Islet of Langerhans (tissue), 1 donor: ENCODE data around the gene DCTN5.

Source experiments
- FAIRE-seq: peaks from one replicate; lab custom pipeline; 2011; peaks lifted over from hg19 to GRCh38; lab: Jason Lieb, UNC

The DCTN5 gene

DNA sequence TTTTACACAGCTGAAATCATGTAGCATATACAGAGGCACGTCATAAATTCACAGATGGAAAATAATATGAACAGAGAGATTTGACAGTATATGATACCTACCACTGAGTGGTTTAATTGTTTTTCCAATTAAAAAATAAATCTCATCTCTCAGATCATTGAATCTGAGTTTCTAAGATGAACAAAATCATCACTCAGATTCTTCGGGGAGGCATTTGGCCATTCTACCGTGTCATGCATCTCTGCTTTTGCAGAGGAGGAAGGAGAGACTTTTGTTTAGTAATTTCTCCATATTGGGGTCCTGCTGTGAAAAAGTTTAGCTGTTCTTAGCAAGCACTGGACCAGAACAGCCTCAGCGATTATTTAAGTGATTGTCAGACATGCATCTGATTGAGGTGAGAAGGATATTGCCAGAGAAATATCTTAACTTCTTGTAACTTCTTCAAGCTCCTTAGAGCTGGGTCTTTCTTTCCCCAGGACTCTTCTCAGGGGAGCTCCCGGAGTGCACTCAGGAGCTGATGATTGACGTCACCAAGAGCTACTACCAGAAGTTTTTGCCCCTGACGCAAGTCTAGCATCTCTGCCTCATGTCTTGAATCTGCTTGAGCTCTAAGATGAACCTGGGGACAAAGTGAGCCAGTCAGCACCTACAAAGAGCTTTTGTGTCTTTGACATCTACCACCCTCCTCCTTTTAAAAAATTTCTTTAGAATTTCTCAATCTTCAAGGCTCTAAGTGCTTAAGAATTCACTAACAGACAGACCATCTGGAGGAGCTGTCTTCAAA, 25.5 kb downstream of the DCTN5 start:
- FAIRE-seq = no peak

DNA sequence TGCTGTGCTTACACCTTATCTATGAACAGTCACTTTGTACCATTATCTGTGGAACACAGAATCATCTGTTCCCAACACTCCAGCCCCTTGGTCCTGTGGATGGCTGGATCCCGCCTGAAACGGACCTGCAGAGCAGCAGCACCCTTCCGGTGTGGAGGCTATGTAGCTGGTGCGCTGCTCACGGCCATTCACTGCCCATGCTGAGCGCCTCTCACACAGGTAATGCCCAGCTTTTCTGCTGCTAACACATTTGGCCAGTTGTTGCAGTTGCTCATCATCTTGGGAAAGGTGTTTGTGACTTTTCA, 26.0 kb downstream of the DCTN5 start:
- no peak for FAIRE-seq

DNA sequence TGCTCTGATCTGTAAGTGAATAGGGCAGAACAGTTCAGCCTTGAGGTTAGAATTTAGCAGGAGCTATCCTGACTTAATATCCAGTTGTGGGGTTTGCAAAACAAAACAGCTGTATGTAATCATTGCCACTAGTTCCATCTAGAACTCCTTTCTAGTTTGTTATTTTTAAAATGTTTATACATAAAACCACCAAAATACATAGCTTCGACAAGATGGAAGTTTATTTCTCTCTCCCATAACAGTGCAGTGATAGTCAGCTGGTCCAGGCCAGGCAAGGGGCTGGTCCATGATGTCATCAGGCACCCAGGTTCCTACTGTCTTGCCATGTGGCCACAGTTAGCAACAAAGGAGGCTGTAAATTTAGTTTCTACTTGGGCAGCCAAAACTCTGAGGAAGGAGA, 27.0 kb downstream of the DCTN5 start:
- no peak for FAIRE-seq

DNA sequence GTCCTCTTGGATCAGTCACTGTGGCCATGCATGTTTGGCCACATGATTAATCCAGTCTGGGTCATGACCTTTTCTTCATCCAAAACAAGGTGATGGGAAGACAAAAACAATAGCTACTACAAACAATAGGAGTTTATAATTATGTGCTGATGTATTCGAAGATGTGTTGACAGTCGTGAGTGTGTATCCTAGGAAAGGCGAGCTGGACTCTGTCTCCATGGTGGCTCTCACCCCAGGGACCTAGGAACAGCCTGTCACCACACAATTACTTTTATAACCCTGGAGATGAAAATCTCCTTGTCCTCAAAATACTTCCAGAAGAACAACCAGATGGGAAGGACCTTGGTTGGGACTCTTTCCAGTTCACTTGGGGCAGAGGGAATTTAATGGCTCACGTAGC, 27.6 kb downstream of the DCTN5 start:
- FAIRE-seq = no peak

DNA sequence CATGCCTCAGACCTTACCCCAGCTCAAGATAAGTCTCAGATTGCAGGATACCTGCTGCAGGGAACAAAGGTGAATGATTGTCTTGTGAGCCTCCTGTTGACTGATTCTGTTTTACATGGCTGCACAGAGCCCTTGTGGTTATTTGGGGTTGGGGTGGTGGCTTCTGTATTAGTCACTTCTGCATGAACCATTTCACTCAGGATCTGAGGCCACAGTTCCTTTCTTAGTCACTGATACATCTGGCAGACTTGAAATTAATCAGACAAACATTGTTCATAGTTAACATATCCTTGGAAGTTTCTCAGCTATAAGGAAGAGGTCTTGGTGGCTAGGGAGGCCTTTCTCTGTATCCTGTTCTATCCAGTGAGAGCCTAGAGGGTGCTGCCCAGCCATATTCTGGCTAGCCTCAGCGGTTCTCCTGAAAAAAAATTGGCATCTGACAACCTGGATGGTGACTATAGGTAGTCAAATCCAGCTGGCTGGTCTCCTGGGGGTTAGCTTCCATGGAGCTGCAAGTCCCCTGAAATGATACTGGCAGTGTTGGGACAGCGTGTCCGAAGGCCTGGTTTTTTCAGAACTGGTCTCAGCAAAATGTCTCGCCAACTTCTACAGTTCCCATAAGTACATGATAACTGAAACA, 29.0 kb downstream of the DCTN5 start:
- no peak for FAIRE-seq

DNA sequence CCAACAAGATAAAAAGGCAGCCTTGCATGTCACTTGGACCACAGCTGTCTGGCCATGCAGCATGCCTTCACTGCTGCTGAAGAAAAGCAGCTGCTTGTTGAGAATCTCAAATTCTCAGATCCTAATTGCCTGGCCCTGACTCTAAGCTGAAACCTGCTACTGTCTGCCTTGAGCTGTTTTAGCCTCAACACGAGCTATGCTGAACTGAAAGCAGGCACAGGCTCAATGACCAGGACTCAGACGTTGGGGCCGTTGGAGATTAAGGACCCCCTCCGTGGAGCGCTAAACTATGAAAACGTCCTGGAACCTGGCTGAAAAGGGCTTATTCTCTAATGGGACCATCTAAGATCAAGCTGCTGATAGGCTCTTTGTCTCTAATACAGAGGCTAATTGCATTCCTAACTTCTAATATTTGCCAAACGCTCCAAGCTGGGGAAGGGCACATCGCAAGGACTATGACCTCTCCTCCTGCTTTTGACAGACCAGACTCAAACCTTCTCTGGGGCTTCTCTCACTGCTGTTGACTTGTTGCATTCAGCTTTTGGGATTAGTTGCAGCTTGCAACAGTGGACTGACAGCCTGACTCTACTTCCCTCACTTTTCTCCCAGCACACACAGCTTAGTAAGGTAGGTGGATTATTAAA, 32.8 kb downstream of the DCTN5 start:
- FAIRE-seq = no peak

DNA sequence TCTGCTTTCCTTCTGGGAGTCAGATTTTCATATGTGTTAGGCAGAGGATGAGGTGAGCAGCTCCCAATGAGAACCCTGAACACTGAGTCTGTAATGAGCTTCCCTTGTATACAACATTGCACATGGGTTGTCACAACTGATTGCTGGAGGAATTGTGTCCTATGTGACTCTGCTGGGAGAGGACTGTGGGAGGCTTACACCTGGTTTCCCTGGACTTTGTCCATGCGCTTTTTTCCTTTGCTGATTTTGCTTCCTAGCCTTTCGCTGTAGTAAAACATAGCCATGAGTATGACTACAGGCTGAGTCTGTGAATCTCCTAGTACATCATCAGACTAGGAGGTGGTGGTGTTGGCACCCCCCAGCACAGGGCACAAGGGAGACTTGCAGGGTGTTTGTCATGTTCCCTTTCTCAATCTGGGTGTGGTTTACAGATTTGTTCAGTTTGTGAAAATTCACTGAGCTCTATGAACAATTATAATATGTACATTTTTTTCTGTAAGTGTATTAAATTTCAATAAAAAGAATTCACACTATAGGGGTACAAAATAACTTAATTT, 35.7 kb downstream of the DCTN5 start:
- FAIRE-seq = no peak

DNA sequence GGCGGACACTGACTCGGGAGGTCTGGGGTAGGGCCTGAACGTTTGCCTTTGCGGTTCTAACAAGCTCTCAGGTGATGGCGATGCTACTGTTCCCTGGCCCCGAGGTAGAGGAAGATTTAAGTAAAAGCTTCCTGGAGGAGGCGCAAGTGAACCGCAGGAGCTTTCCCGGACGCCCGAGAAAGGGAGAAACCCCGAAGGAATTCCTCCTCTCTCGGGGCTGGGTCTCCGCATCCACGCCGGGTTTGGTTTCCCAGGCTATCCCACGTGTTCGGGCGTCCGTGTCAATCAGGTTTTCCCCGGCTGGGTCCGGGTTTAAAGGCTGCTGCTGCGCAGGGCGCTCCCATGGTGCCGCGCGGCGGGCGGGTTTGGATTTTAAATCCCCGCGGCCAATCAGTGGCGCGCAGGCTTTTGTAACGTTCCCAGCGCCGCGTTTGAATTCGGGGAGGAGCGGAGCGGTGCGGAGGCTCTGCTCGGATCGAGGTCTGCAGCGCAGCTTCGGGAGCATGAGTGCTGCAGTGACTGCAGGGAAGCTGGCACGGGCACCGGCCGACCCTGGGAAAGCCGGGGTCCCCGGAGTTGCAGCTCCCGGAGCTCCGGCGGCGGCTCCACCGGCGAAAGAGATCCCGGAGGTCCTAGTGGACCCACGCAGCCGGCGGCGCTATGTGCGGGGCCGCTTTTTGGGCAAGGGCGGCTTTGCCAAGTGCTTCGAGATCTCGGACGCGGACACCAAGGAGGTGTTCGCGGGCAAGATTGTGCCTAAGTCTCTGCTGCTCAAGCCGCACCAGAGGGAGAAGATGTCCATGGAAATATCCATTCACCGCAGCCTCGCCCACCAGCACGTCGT, 37.4 kb downstream of the DCTN5 start, which contains the start of gene PLK1:
PLK1 (plus strand) TSS at position 460 of the 844 bp plus-strand sequence; CDS start at position 504, 44 bp downstream.
- FAIRE-seq = no peak

DNA sequence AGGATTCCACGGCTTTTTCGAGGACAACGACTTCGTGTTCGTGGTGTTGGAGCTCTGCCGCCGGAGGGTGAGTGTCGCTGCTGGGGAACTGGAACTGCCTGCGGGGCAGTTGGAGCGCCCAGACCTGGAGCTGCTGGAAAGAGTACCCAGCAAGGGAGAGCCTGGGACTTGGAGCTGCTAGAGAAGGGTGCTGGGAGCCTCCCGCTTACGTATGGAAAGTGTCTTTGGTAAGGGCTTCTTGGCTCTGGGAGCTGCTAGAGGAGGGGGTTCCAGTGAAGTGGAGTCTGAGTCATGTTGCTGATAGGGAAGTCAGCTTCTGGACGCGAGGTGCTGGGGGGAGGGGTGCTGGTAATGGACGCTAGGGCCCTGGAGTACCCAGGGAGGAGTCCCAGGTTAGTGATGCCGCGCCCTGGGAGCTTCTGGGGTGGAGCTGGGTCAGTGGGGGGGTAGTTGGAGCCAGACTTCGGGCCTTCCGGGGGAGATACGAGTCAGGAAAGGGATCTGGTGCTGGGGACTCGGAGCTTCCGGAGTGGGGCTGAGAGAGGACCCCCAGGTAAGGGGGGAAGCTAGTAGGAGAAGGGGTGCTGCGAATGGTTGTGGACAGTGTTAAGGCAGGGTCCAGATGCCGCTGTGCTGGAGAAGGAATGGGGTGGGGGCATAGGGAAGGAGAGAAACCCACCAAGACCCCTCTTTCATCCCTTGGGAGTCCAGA, 38.2 kb downstream of the DCTN5 start:
- FAIRE-seq = no peak

DNA sequence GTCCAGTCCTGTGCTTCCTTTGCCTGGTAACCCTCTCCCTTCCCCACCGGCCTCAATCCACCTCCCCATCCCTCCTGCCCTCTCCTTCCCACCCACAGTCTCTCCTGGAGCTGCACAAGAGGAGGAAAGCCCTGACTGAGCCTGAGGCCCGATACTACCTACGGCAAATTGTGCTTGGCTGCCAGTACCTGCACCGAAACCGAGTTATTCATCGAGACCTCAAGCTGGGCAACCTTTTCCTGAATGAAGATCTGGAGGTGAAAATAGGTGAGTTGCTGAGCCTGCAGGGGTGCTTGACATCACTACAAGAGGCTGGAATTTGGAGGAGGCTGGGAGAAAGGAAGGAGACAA, 38.7 kb downstream of the DCTN5 start:
- FAIRE-seq = no peak

DNA sequence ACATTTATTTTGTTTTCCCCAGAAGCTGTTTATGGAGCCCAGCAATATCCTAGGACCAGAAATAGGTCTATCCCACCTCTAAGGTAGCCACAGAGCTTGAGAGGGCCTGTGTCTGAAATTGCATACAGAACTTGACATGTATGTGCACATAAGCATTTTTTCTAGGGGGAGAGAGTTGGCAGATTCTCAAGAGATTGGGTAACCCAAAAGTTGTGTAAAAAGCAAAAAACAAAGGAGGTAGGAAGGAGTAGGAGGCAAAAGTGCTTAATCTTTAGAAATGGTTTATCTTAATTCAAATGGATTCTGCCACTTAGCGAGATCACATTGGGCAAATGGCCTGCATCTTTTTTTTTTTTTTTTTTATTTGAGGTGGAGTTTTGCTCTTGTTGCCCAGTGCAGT, 40.9 kb downstream of the DCTN5 start:
- no peak for FAIRE-seq

DNA sequence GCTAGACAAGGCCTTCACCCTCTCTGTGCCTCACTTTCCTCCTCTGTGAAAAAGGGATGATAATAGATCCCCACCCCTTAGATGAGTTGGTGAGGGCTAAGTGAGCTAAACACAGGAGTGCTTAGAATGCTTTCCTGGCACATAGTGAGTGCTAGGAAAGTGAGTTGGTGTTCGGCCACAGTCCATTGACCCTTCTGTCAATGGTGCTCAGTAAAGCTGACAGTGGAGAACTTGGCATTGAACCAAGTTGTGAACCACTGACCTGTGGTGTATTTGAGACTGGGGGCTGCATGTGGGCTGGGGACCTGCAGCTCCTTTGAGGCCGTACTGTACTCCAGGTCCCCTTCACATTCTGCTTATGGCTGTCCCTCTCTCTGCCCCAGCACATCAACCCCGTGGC, 42.2 kb downstream of the DCTN5 start:
- FAIRE-seq = no peak

DNA sequence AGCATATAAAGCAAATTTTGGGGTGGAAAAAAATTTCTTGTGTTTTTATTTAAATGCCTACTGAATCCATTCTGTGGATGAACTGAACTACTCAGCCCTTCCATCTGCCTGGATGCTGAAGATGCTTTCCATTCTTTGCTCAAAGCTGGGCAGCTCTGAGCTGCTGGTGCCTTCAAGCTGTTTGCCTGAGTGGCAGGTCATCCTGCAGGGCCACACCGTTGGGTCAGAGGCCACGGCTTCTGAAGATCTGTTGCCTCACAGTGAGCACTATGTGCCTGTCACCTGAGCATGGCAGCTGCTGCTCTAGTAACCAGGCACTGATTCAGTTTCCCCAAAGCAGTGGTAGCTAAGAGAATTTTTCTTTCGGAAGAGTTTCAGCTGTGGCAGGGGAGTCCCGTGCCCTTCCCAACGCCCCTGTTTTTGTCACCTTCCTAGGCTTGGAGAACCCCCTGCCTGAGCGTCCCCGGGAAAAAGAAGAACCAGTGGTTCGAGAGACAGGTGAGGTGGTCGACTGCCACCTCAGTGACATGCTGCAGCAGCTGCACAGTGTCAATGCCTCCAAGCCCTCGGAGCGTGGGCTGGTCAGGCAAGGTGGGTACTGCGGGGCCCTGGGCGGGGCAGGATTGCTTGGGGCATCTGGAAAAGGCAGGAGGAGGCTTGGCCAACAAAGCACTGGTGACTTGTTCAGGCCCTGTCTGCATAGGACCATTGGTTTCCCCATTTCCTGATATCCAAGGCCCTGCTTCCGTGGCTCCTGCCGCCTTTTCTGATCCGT, 46.0 kb downstream of the DCTN5 start:
- FAIRE-seq = no peak

DNA sequence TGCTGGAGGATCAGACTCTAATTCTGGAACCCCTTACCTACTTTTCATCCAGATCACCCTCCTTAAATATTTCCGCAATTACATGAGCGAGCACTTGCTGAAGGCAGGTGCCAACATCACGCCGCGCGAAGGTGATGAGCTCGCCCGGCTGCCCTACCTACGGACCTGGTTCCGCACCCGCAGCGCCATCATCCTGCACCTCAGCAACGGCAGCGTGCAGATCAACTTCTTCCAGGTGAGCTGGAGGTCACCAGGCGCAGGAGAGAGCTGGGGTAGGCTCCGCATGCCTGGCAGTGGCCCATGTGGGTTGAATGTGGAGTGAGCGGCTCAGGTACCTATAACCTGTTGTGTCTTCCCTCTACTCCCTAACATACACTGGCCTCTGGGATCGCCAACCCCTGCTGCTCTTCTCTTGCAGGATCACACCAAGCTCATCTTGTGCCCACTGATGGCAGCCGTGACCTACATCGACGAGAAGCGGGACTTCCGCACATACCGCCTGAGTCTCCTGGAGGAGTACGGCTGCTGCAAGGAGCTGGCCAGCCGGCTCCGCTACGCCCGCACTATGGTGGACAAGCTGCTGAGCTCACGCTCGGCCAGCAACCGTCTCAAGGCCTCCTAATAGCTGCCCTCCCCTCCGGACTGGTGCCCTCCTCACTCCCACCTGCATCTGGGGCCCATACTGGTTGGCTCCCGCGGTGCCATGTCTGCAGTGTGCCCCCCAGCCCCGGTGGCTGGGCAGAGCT, 48.3 kb downstream of the DCTN5 start:
- no peak for FAIRE-seq

DNA sequence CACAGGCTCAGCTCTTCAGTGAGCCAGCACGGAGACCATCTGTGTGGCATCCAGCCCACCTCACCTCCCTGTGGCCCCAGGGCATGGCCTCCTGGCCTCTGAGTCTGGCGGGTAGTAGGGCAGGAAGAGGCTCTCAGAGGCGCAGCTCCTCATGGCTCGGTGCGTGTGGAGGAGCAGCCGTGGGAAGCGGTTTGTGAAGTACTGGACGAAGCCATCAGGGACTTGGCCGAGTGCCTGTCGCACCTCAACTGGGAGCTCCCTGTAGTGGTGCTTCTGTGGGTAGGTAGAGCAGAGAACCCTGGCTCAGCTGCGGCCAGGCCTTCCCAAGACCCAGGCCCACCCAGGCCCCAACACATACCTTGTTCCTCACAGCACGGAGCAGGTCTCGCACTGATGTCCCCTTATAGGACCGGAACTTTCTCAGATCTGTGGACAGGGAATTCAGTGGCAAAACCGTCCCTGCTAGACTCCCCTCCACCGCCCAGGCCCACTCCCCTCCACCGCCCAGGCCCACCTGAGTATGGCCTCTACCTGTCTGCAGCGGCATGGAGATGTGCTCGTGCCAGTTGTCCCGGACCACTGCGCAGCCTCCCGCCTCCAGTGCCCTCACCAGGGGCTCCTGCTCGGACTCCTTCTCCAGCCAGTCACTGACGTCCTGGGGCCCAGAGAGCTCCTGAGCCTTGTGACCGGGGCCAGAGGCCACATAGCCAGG, 49.7 kb downstream of the DCTN5 start:
- no peak for FAIRE-seq

DNA sequence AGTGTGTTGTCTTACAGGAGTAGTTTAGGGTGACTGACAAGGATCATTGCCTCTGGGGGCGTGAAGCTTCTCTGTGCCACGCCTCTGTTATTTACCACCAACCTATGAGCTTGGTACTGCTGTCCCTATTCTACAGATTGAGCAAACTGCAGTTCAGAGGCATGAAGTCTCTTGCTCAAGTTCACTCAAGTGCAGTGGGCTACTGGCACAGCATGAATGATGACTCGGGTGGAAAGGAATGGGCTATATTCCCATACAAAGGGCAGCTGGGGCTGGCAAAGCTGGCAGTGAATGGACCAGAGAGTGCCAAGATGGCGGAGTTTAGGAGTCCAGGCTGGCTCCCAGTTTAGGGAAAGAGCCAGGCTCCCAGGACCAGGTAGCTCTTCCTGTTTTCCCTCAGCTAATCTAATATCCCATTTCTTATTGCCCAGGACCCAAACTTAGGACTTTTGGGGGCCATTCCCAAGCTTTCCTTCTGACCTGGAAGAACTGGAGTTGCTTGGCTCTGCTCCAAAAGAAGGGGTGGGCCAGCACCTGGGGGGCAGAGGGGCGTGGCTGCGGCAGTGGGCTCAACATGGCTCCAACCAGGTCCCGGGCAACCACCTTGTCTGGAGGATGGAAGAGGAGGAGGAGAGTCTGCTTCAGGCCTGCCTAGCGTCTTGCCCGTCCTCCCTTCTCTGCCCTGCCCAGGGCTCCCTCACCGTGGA, 50.4 kb downstream of the DCTN5 start:
- FAIRE-seq = no peak

DNA sequence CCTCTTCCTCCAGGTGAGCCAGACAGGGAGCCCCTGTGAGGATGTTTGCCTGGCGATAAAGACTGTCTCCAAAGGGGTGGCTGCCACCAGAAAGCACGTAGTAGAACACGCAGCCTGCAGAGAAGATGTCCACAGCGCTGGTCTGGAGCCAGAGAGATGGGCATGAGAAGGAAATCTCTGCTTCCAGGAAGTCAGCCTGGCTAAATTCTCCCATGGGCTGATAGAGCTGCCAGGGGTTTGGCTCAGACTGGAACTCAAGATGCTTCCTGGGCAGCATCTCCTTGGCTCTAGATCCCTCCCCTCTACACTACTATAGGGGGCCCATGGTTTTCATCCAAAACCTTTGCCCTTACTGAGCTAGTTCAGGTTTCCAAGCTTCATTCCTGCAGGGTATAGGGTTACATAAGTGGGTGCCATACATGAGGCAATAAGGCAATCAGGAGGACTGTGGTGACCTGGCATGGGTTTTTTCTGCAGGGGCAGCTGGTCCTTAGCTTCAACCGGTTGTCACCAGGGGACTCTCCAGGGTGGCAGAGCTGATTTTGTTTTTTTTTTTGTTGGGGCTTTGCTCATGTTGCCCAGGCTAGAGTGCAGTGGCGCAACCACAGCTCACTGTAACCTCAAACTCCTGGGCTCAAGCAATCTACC, 51.0 kb downstream of the DCTN5 start:
- FAIRE-seq = no peak

DNA sequence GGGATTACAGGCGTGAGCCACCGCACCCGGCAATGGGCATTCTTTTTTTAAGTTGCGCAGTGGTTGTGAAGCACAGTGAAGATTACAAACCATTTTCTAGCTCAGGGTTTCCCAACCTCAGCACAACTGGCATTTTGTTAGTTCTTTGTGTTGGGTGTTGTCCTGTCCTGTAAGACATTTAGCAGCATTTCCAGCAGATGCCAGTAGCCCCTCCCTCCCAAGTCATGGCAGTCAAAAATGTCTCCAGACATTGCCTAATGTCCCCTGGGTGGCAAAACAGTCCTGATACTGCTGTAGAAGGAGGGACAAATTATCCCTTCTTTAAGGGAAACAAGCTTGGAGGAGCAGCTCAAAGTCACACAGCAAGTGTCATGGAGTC, 53.0 kb downstream of the DCTN5 start:
- FAIRE-seq = no peak
